Stomach smooth muscle (tissue), 2 donors: ENCODE data around the gene PRDM4.
A peak's percentile ranks its signal among the peaks of the same experiment; 100 is the strongest.
"Not testable (repeated sequence)": the region's sequence is repeated elsewhere in the genome, so short reads cannot be mapped to it uniquely, and the experiment has no call there.

Experiments used
- H3K27ac ChIP-seq: one replicate; pipeline ENCODE4 v1.7.0; 2013; ENCODE audit warnings: mild to moderate bottlenecking, low read length, inconsistent platforms
- H3K27me3 ChIP-seq, 2 donors: one replicate each; pipeline ENCODE4 v1.7.0; 2013; ENCODE audit warnings: low read length in 2 of 2; ENCODE audit not compliant: insufficient read depth in 2 of 2, control insufficient read depth in 1 of 2
- H3K36me3 ChIP-seq, 2 donors: one replicate each; pipeline ENCODE4 v1.7.0; 2013; ENCODE audit warnings: low read length in 2 of 2; ENCODE audit not compliant: control insufficient read depth in 2 of 2, insufficient read depth in 2 of 2
- H3K4me1 ChIP-seq: one replicate; pipeline ENCODE4 v1.7.0; 2013; ENCODE audit warnings: low read length; ENCODE audit not compliant: control insufficient read depth, insufficient read depth
- H3K4me3 ChIP-seq, 2 donors: one replicate each; pipeline ENCODE4 v1.7.0; 2013; ENCODE audit warnings: low read length in 2 of 2
- H3K9ac ChIP-seq, 2 donors: one replicate each; pipeline ENCODE4 v1.7.0; 2013; ENCODE audit warnings: low read length in 2 of 2, mild to moderate bottlenecking in 1 of 2
- H3K9me3 ChIP-seq, 2 donors: one replicate each; pipeline ENCODE4 v1.7.0; 2013; ENCODE audit warnings: low read length in 2 of 2; ENCODE audit not compliant: control insufficient read depth in 2 of 2
- donor health status: healthy.
- donor health status: Pancreatic carcinoma.

The PRDM4 gene

GRCh38 chr12:107695772-107696171 is 65.2 kb downstream of the PRDM4 start:
- H3K27me3 ChIP-seq, H3K9ac ChIP-seq, H3K9me3 ChIP-seq, H3K27ac ChIP-seq, H3K4me1 ChIP-seq, H3K4me3 ChIP-seq: not testable (repeated sequence)
- H3K36me3 ChIP-seq: peaks cover 65 to 67% of the 10 kb centered on the region in 2 donors

DNA sequence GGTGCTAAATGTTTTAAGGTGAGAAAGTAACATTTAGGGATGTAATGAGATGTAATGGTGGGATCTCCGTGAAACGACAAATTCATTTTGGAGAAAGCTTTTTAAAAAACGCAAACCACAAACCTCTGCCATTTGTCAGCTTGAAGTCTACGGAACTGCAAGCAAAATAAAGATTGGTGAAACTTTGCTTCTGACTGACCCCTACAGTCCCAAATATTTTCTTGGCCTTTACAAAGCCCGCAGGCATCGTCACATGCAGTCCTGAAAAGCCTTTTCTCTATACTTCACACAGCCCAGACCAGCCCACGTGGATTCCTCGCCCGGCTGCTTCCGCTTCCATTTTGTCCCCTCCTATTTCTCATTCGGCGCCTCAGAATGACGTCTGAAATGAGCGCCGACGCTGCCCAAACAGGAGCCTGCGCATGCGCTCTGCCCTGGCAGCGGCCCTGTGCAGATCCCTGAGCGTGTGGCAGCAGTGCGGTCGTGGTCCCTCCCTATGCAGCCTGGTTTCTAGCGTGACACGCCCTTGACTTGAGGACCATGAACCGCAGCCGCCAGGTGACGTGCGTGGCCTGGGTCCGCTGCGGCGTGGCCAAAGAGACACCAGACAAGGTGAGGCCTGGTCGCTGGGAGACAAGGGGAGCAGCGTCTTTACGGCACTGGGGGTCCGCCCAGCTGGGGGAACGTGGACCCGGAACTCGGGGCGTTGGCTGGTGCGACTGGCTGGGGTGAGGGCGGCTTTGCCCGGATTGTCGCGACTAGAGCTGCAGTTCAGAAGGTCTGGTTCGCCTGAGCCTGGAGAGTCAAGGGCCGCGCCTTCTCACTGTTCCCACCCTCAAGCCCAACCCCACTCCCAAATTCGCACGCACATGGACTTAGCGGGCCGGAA is 75.3 kb downstream of the PRDM4 start, which contains the start of gene PWP1:
Gene PWP1 (plus strand): TSS at position 440 of the 889 bp plus-strand sequence. CDS start 101 bp downstream, at position 541.
- Histone ChIP-seq H3K27me3 (no peaks in the 10 kb centered on the region), H3K27ac (peak within 1 kb of the TSS; percentile 69)

DNA sequence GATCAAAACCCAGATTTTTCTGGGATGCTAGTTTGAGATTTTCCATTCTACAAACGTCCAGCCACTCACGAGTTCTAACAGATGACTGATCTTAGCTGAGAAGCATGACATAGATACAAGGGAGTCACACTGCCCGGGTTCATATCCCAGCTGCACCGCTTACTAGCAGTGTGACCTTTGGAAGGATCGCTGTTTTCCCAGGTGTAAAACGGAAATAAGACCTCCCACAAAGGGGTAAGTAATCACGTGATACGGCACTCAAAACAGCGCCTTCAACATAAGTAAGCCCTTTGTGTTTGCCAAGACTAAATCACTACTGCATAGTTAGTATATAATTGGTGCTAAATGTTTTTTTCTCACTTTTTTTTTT is 76.0 kb downstream of the PRDM4 start:
- H3K27ac ChIP-seq: peak overlapping the region; percentile 69
- H3K9me3 ChIP-seq: no peaks in the 10 kb centered on the region
- H3K4me1 ChIP-seq: peaks cover 21% of the 10 kb centered on the region
- peaks cover 0 to 3% of the 10 kb centered on the region in 2 donors for H3K27me3 ChIP-seq
- H3K36me3 ChIP-seq: peaks cover 10 to 13% of the 10 kb centered on the region in 2 donors
- peak overlapping the region; percentile 84 to 96 for H3K9ac ChIP-seq
- H3K4me3 ChIP-seq: peak overlapping the region; percentile 87 to 100

More for the DNA sequence above, 75.3 kb downstream of the PRDM4 start, which contains the start of gene PWP1:
- peak within 1 kb of the TSS; percentile 87 to 100 for H3K4me3 ChIP-seq
- H3K4me1 ChIP-seq: peaks cover 21% of the 10 kb centered on the region
- peak within 1 kb of the TSS; percentile 84 to 96 for H3K9ac ChIP-seq
- H3K36me3 ChIP-seq: peaks cover 14% of the 10 kb centered on the region in 2 donors
- H3K9me3 ChIP-seq: no peaks in the 10 kb centered on the region

DNA sequence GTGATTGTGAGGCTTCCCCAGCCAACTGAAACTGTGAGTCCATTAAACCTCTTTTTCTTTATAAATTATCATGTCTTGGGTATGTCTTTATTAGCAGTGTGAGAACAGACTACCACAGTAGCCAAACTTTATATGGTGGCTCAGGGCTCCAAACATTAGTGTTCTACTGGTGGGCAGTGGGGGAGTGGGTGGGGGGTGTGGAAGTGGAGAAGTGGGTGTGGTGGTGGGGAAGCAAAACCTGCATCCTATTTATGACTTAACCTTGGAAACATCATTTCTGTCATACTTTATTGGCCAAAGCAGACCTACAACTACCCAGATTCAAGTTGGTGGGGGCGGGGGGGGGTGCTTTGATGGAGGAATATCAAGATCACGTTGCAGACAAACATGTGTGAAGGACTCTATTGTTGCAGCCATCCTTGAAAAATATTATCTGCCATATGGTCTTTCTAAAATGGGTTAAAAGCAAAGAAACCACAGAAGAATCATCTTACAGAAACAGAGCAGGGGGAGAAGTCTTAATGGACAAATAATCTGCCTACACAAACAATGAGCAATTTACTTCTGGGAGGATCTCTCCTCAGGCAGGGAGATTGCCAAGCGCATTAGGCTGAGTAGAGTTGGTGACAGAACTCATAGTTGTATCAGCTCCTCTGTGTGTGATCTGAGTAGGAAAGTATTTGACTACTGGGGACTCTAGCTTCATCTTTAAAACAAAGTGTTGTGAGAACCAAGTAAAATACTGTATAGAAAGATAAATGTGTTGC is 76.7 kb downstream of the PRDM4 start:
- peaks cover 21% of the 10 kb centered on the region for H3K4me1 ChIP-seq
- no peak overlapping the region for H3K27ac ChIP-seq
- H3K4me3 ChIP-seq: peak overlapping the region in 1 of 2 donors; percentile 87

More for the DNA sequence above, 76.7 kb downstream of the PRDM4 start:
- Histone ChIP-seq H3K9ac (no peak overlapping the region), H3K27me3 (peaks cover 0 to 3% of the 10 kb centered on the region in 2 donors), H3K36me3 (peaks cover 5 to 10% of the 10 kb centered on the region in 2 donors), H3K9me3 (no peaks in the 10 kb centered on the region)
